ENCODE measurements around the gene HOXA3.

HOXA3 gene

DNA sequence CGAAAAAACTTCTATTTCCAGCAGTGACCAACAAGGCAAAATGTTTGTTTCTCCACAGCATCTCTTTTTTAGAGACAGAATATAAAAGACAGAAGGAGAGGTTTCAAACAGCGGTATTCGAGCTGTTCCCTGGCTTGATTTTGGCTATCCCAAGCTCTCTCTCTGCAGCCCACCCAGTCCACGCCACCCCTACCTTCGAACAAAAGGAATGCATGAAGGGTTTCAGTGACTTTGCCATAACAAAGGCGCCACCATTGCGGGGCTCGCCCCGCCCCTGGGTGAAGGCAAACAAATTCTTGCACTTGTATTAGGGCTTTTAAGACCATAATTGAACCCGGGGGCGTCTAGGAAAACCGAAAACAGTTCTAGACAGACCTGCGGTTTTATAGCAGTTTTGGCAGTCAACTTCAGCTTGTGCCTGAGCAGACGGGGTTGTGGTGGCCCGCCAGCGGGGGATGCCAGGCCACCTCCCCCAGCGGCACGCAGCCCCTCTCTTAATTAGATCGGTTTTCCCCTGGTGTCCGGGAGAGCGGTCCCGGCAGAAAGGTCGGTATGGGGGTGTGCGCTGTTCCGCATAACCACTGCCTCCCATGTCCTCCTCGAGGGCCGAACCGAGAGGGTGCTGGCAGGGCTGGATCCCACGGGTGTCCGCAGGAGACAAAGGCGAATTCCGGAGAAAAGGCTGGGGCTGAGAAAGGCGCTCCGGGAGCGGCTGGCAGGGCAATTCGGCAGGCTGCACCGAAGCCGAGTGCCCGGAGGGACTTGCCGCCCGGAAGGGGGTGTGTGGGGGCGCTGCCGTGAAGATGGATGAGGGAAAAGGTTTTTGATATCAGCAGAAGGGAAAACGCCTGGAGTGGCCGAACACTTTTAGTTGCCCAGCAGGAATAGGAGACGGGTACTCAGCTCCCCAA is 35.3 kb upstream of the HOXA3 start:
- no peak overlapping the region for H3K4me3 ChIP-seq (ENCODE audit: low read depth, low read length)
- TF ChIP-seq, protein P1, sequence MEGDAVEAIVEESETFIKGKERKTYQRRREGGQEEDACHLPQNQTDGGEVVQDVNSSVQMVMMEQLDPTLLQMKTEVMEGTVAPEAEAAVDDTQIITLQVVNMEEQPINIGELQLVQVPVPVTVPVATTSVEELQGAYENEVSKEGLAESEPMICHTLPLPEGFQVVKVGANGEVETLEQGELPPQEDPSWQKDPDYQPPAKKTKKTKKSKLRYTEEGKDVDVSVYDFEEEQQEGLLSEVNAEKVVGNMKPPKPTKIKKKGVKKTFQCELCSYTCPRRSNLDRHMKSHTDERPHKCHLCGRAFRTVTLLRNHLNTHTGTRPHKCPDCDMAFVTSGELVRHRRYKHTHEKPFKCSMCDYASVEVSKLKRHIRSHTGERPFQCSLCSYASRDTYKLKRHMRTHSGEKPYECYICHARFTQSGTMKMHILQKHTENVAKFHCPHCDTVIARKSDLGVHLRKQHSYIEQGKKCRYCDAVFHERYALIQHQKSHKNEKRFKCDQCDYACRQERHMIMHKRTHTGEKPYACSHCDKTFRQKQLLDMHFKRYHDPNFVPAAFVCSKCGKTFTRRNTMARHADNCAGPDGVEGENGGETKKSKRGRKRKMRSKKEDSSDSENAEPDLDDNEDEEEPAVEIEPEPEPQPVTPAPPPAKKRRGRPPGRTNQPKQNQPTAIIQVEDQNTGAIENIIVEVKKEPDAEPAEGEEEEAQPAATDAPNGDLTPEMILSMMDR (IDR thresholded peaks at IDR 0.05; ENCODE audit: low read depth, low read length): no peak

DNA sequence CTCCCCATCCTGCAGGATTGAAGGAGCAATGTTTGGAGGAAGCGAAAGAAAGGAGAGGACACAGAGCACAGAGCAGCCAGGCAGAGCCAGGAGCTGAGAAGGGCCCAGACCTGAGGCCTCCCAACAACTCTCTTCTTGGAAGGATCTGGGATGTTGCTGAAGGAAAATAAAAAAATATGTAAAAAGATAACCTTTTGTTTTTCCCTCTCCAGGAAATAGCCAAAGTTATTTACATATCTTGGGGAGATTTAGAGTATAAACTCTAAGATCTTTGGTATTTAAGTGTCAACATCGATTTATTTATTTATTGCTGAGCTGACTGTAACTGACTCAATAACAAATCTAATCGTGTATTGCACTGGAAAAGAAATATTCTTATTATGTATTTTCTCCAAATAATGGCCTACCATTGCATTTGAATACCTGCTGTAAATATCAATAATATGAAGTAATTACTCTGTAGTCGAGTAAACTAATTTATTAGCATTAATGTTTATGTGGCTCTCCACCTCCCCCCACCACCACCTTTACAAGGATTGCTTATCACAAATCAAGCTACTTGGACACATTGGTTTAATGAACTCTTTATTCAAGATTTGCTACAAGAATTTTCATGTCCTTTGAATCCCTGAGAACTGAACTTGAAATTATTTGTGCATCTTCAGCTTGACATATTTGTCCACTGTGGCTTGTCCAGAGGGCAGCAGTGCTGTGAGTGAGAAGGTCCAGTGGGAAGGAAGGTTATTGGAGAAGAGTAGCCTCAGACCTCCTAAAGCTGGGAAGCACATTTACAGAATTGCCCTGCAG is 34.5 kb upstream of the HOXA3 start:
- TF ChIP-seq, protein P1 (IDR thresholded peaks at IDR 0.05; ENCODE audit: low read depth, low read length): no peak
- H3K4me3 ChIP-seq (ENCODE audit: low read depth, low read length): no peak overlapping the region

DNA sequence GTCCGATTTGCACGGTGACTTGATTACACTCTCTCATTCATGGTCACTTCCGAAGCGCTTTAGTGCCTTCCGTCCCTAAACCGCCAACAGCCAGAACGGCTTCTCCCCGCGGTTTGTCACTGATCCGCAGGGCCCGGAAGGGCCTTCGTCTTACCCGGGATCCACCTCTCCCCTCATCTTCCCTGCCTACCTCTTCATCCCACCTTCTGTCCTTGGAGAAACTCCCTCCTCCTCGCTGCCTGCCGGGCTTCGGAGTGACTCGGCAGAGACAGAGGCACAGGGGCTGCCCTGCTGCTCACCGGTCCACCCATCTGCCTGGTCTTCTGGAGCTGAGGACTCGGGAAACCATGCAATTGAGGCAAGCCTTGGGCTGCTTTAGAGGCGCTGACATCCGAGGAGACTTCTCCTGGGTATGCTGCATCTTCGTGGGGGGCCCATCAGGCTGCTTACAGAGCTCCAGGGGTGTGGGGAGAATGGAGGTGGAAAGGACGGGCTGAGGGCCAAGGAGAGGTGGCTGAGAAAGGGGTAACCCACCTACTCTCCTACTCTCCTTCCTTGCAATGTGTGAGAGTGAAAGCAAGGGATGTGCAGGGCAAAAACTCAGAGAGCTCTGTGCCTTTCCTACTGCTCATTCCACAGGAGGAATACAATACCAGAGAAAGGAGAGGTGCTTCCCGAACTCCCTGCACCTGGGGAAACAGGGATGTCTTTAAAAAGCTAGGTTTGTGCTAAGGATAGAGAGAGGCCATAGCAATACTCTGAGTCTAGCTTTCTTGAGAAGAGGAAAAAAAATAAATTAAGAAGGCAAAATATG is 33.7 kb upstream of the HOXA3 start:
- TF ChIP-seq, protein P1 (IDR thresholded peaks at IDR 0.05; ENCODE audit: low read depth, low read length): no peak
- H3K4me3 ChIP-seq (ENCODE audit: low read depth, low read length): no peak overlapping the region

DNA sequence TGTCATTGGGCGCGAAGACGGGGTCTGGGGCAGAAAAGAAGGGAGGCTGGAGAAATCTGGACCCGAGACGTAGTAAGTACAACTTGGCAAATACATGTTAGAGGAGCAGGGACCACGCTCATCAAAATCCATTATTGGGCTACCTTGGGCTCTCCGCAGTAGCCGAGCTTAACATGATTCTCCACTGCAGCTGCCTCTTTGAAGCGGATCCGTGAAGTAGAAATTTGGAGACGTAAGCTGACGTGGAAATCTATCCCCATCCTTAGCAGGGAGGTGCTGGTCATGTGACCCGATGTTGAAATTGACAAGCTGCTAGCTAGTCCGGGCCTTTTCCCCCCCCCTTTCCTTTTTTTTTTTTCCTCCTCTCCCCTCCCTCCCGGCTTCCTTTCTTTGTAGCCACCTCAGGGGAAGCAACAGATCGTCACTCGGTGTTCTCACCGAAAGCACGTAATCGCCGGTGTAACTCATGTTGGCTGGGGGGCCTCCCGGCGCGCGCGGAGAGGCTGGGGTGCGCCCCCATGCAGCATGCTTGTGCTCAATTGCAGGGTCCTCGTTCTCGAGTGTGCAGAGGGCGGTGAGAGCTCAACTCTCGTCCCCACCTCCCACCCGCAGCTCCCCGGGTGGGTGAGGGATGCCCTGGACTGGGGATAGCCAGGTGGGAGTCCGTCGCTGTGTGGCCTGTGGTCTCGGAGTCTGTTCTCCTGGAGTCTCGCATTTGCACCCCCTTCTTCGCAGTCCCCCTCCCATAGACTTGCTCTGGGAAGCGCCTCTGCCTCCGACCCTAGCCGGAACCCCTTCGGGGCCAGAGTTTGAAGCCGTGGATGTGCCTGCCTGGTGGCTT is 32.9 kb upstream of the HOXA3 start, which contains the start of gene HOXA11:
HOXA11 (minus strand) TSS at position 220 of the 841 bp plus-strand sequence; CDS start at position 132, 88 bp downstream.
- H3K4me3 ChIP-seq (ENCODE audit: low read depth, low read length): peak within 1 kb of the TSS; percentile 50
- TF ChIP-seq, protein P1 (IDR thresholded peaks at IDR 0.05; ENCODE audit: low read depth, low read length): no peak

DNA sequence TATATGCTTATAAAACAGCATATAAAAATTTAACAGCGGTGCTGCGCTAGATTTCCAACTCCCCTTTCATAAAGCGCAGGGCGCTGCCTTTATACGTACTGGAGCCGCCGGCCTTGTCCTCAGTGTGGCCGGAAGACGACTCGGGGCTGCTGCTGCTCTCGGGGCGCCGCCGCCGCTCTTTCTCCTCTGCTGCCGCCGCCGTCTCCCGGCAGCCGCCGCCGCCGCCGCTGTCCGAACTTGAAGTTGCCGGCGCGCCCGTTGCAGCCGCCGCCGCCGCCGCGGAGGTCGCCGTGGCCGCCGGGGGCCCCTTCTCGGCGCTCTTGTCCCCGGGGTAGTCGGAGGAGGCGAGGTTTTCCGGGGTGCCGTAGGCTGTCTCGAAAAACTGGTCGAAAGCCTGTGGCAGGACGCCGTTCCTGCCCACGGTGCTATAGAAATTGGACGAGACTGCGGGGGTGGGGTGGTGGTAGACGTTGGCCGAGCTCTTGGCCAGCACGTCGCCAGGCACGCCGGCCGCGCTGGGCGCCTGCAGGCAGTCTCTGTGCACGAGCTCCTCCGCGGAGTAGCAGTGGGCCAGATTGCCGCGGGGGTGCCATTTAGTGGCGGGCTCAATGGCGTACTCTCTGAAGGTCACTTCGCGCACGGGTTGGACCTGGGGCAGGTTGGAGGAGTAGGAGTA is 32.1 kb upstream of the HOXA3 start:
- H3K4me3 ChIP-seq (ENCODE audit: low read depth, low read length): peak overlapping the region; percentile 50
- TF ChIP-seq, protein P1 (IDR thresholded peaks at IDR 0.05; ENCODE audit: low read depth, low read length): no peak

Measured in WI38 (cell line).